HL-60 (cell line): ENCODE results near the gene SMARCAD1.

Source experiments
- DNase-seq, 2 experiments: peaks; one replicate each; pipeline ENCODE4 v3.0.0-alpha.2; 2010 to 2020; ENCODE audit warnings: low read depth in 1 of 2, low spot score in 1 of 2
- H3K27ac ChIP-seq: fragments of 250-450 bp; sonication (Bioruptor Pico); replicated peaks from 2 replicates; pipeline ENCODE4 v1.5.1; 2020; ENCODE audit warnings: mild to moderate bottlenecking, moderate library complexity
- H3K27me3 ChIP-seq: fragments of 250-450 bp; sonication (Bioruptor Pico); 2 replicates; pipeline ENCODE4 v1.5.1; 2021; ENCODE audit warnings: mild to moderate bottlenecking, moderate library complexity; ENCODE audit not compliant: insufficient read depth, poor library complexity, severe bottlenecking
- H3K4me3 ChIP-seq: replicated peaks from 2 replicates; pipeline ENCODE4 v1.5.1; 2011; ENCODE audit warnings: mild to moderate bottlenecking, control low read depth, low read length; ENCODE audit not compliant: insufficient read depth
- CTCF ChIP-seq: IDR thresholded peaks from one replicate; pipeline ENCODE4 v1.5.1; 2011; ENCODE audit warnings: low read length, control low read depth, inconsistent platforms; ENCODE audit not compliant: insufficient read depth
- GABPA ChIP-seq: IDR thresholded peaks from 2 replicates; pipeline ENCODE4 v1.6.1; 2012; ENCODE audit warnings: low read depth
- POLR2AphosphoS5 ChIP-seq: IDR thresholded peaks from 2 replicates; pipeline ENCODE4 v1.6.1; 2012; ENCODE audit warnings: low read depth
- REST ChIP-seq: IDR thresholded peaks from 2 replicates; pipeline ENCODE4 v1.6.1; 2012; ENCODE audit warnings: low read depth; ENCODE audit not compliant: insufficient replicate concordance
- SPI1 ChIP-seq: IDR thresholded peaks from 2 replicates; pipeline ENCODE4 v1.6.1; 2012; ENCODE audit warnings: low read depth, mild to moderate bottlenecking, borderline replicate concordance

SMARCAD1 gene

GRCh38 chr4:94262163-94263016, 54.7 kb downstream of the SMARCAD1 start:
- Histone ChIP-seq H3K27me3 (no peaks in the 10 kb centered on the region), H3K27ac (no peak overlapping the region), H3K4me3 (no peak overlapping the region)
- TF ChIP-seq POLR2AphosphoS5: no peak
- no peak for TF ChIP-seq REST
- TF ChIP-seq GABPA: no peak
- no peak for TF ChIP-seq CTCF
- TF ChIP-seq SPI1: no peak
- no peak for DNase-seq

- H3K27ac ChIP-seq: no peak overlapping the region
- TF ChIP-seq GABPA (no peak), POLR2AphosphoS5 (no peak), CTCF (no peak), REST (no peak), SPI1 (no peak)
Observed at GRCh38 chr4:94267037-94267436, 59.4 kb downstream of the SMARCAD1 start.

GRCh38 chr4:94271248-94271647, 63.6 kb downstream of the SMARCAD1 start:
- Histone ChIP-seq H3K27ac (no peak overlapping the region), H3K4me3 (no peak overlapping the region), H3K27me3 (no peaks in the 10 kb centered on the region)
- no peak for DNase-seq
- TF ChIP-seq GABPA (no peak), SPI1 (no peak), CTCF (no peak), REST (no peak), POLR2AphosphoS5 (no peak)

More at GRCh38 chr4:94267037-94267436, 59.4 kb downstream of the SMARCAD1 start:
- no peak for DNase-seq
- no peaks in the 10 kb centered on the region for H3K27me3 ChIP-seq
- H3K4me3 ChIP-seq: no peak overlapping the region
